B cell (primary cell): ENCODE results near the gene PLAA. TPM values are rescaled to one million over a fixed set of nuclear protein-coding genes. Genes with fewer than 3 reads are reported as not detected.

Source experiments
- ATAC-seq: fragments of 200-7000 bp; cut with Tn5 transposase; one replicate; pipeline ENCODE4 v1.10.0; 2021; ENCODE audit warnings: low read depth, mild to moderate bottlenecking, moderate number of reproducible peaks, moderate library complexity
- CTCF ChIA-PET: fragments of 350-600 bp; sonication (Branson Sonifier 250); formaldehyde crosslinking; loops from one replicate; lab custom pipeline; 2021; ENCODE audit warnings: antibody characterized with exemption, inconsistent platforms; lab: Charles Lee
- POLR2A ChIA-PET: fragments of 350-600 bp; sonication (Branson Sonifier 250); formaldehyde crosslinking; loops from one replicate; lab custom pipeline; 2021; ENCODE audit warnings: antibody characterized with exemption; lab: Charles Lee
- DNase-seq: peaks from one replicate; pipeline ENCODE4 v3.0.0; 2013
- H2AFZ ChIP-seq: 2 replicates; pipeline ENCODE4 v1.6.1; 2012; ENCODE audit warnings: mild to moderate bottlenecking, low read depth, low read length; ENCODE audit not compliant: insufficient read depth, poor library complexity, severe bottlenecking
- H3K27ac ChIP-seq, 2 donors: 1 replicate in 1 of 2; 2 replicates in 1 of 2; pipeline ENCODE4 v1.5.1; 2012 to 2013; ENCODE audit warnings: low read length in 2 of 2, mild to moderate bottlenecking in 2 of 2, moderate library complexity in 1 of 2
- H3K27me3 ChIP-seq, 4 experiments: fragments of 200-600 bp in 1 of 4; sonication (generic) in 1 of 4; replicated peaks in 1 of 4; 1 replicate in 2 of 4; 2 replicates in 2 of 4; pipeline versions ENCODE4 v1.6.1 to v1.7.0; 2013 to 2016; ENCODE audit warnings: low read length in 3 of 4, mild to moderate bottlenecking in 2 of 4, mixed read lengths in 1 of 4, moderate library complexity in 1 of 4; ENCODE audit not compliant: insufficient read depth in 4 of 4, control insufficient read depth in 3 of 4; ENCODE audit errors: control extremely low read depth in 1 of 4
- H3K36me3 ChIP-seq, 2 experiments: replicated peaks in 1 of 2; 1 replicate in 1 of 2; 2 replicates in 1 of 2; pipeline versions ENCODE4 v1.6.1 to v1.7.1; 2013; ENCODE audit warnings: low read length in 1 of 2; ENCODE audit not compliant: insufficient read depth in 2 of 2, control insufficient read depth in 1 of 2; ENCODE audit errors: control extremely low read depth in 1 of 2, extremely low read depth in 1 of 2
- H3K4me1 ChIP-seq, 2 donors: fragments of 200-600 bp in 1 of 2; sonication (generic) in 1 of 2; 1 replicate in 1 of 2; 2 replicates in 1 of 2; pipeline versions ENCODE4 v1.5.1 to v1.6.1; 2013 to 2017; ENCODE audit warnings: low read length in 2 of 2; ENCODE audit not compliant: control insufficient read depth in 2 of 2, insufficient read depth in 2 of 2
- H3K4me2 ChIP-seq: replicated peaks from 2 replicates; pipeline ENCODE3; 2012; ENCODE audit warnings: mild to moderate bottlenecking, low read depth, low read length; ENCODE audit not compliant: poor library complexity, severe bottlenecking
- H3K4me3 ChIP-seq, 5 experiments: fragments of 200-600 bp in 1 of 5; sonication (generic) in 1 of 5; 1 replicate in 3 of 5; 2 replicates in 2 of 5; pipeline versions ENCODE4 v1.5.1 to v1.7.0; 2011 to 2016; ENCODE audit warnings: low read length in 4 of 5, mild to moderate bottlenecking in 4 of 5, low read depth in 2 of 5, control low read depth in 1 of 5, moderate library complexity in 1 of 5; ENCODE audit not compliant: insufficient read depth in 1 of 5; ENCODE audit errors: control extremely low read depth in 1 of 5, extremely low read depth in 1 of 5
- H3K79me2 ChIP-seq: fragments of 200-600 bp; sonication (generic); one replicate; pipeline ENCODE4 v1.6.0; 2016; ENCODE audit warnings: low read length; ENCODE audit not compliant: control insufficient read depth, insufficient read depth
- H3K9ac ChIP-seq: fragments of 200-600 bp; sonication (generic); 2 replicates; pipeline ENCODE4 v1.6.1; 2017; ENCODE audit warnings: mild to moderate bottlenecking, low read length, moderate library complexity
- H3K9me3 ChIP-seq, 3 donors: one replicate each; pipeline versions ENCODE4 v1.6.1 to v1.7.1; 2013; ENCODE audit warnings: low read length in 2 of 3; ENCODE audit not compliant: control insufficient read depth in 2 of 3, insufficient read depth in 1 of 3; ENCODE audit errors: control extremely low read depth in 1 of 3
- H4K20me1 ChIP-seq: 2 replicates; pipeline ENCODE4 v1.6.0; 2012; ENCODE audit warnings: mild to moderate bottlenecking, low read length; ENCODE audit not compliant: insufficient read depth, control insufficient read depth, poor library complexity, severe bottlenecking
- H3K27ac Mint-ChIP-seq: one replicate; pipeline ENCODE4 v1.8.0; 2021; ENCODE audit warnings: mixed read lengths
- H3K27me3 Mint-ChIP-seq: one replicate; pipeline ENCODE4 v1.8.0; 2021; ENCODE audit warnings: mixed read lengths
- H3K4me1 Mint-ChIP-seq: one replicate; pipeline ENCODE4 v1.8.0; 2021; ENCODE audit warnings: mixed read lengths
- H3K4me3 Mint-ChIP-seq: one replicate; pipeline ENCODE4 v1.8.0; 2021; ENCODE audit warnings: mixed read lengths
- H3K9me3 Mint-ChIP-seq: one replicate; pipeline ENCODE4 v1.8.0; 2022; ENCODE audit warnings: mixed read lengths; ENCODE audit not compliant: insufficient read depth
- EZH2 ChIP-seq: IDR thresholded peaks from 2 replicates; pipeline ENCODE4 v1.6.1; 2012; ENCODE audit warnings: borderline replicate concordance, low read depth, mild to moderate bottlenecking, moderate library complexity, low read length; ENCODE audit not compliant: insufficient read depth, poor library complexity, severe bottlenecking
- WGBS: methylation state at CpG from one replicate; pipeline ENCODE4 v1.1.5; 2013; ENCODE audit warnings: missing lambda C conversion rate; ENCODE audit not compliant: insufficient coverage; 5-methylcytosine and 5-hydroxymethylcytosine counted together
- intact Hi-C: fragments of 100-400 bp; cut with micrococcal nuclease; formaldehyde crosslinking; loops from one replicate; pipeline ENCODE4 v1.10.0; 2022
- polyA plus RNA-seq: library from polyadenylated mRNA; depleted of rRNA; stranded (reverse); fragments of >200 nt; gene quantifications from 2 replicates; pipeline ENCODE4 v1.2.3, GENCODE V29; 2012
- total RNA-seq, 2 donors: library from RNA; stranded (reverse); fragments of 120-200 nt in 1 of 2; gene quantifications; 1 replicate in 1 of 2; 2 replicates in 1 of 2; pipeline versions ENCODE4 v1.2.3 to v1.2.4, GENCODE V29; 2013 to 2022
- TF ChIP-seq, protein P1 (sequence below): fragments of 200-600 bp; IDR thresholded peaks from one replicate; pipeline ENCODE4 v1.8.0; 2022; ENCODE audit warnings: antibody characterized with exemption, mild to moderate bottlenecking

PLAA gene
- total and polyA plus RNA-seq, 2 donors (not counting 1 experiment from before 2014, with no cell fraction given), result 8.9 to 24.0 TPM

DNA sequence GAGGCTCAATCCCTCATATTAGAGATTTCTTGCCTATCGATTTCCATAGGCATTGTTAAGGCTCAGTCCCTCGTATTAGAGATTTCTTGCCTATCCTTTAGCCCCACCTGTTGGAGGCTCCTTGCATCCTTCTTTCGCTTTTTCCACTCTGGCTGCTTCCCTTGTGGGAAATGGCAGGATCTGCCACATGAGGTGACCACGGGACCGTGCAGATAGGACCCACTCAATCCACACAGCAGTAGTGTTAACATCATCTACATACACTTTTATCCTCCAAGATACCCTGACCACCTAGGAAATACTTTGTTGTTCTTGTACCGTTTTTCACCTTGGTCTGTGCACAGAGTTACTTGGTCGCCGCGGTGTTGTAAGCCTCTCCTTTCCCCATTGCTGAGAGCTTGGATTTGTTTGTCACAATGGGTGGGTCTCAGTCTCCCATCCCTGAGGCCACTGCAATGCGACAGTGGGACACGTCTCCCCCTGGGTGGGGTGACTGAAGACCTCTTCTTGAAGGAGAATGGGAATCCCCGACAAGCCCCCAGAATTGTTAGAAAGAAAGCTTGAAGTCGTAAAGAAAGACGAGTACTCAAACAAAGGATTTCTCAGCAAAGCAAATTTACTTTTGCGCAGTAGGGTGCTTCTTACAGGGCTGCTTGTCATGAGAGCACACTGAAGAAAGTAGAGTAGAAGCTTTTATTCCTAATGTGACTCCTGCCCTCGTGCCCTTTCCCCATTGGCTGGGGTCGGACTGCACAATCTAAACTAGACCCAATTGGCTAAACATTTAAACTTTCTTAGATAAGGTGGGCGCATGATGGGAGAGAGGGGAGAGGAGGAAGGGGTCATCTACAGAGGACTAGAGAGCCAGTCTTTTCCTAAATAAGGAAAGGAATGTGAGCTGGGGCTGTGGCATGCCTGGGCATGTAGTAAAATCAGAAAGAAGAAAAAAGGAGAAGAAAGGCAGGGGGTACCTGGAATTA is 29.0 kb upstream of the PLAA start:
- H3K9me3 ChIP-seq, result no peaks in the 10 kb centered on the region
- H3K4me2 ChIP-seq, result no peak overlapping the region
- Mint-ChIP-seq H3K4me1 (no peaks in the 10 kb centered on the region), H3K27me3 (no peaks in the 10 kb centered on the region), H3K27ac (no peak overlapping the region), H3K4me3 (no peak overlapping the region), H3K9me3 (no peaks in the 10 kb centered on the region)
- H3K27me3 ChIP-seq, result no peaks in the 10 kb centered on the region
- TF ChIP-seq, protein P1, sequence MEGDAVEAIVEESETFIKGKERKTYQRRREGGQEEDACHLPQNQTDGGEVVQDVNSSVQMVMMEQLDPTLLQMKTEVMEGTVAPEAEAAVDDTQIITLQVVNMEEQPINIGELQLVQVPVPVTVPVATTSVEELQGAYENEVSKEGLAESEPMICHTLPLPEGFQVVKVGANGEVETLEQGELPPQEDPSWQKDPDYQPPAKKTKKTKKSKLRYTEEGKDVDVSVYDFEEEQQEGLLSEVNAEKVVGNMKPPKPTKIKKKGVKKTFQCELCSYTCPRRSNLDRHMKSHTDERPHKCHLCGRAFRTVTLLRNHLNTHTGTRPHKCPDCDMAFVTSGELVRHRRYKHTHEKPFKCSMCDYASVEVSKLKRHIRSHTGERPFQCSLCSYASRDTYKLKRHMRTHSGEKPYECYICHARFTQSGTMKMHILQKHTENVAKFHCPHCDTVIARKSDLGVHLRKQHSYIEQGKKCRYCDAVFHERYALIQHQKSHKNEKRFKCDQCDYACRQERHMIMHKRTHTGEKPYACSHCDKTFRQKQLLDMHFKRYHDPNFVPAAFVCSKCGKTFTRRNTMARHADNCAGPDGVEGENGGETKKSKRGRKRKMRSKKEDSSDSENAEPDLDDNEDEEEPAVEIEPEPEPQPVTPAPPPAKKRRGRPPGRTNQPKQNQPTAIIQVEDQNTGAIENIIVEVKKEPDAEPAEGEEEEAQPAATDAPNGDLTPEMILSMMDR, result no peak
- no peak for TF ChIP-seq EZH2
- H4K20me1 ChIP-seq, result no peaks in the 10 kb centered on the region
- no peaks in the 10 kb centered on the region for H3K79me2 ChIP-seq
- no peak overlapping the region for H2AFZ ChIP-seq
- no peak overlapping the region for H3K4me3 ChIP-seq
- intact Hi-C loops, result no loop called here
- no peak overlapping the region for H3K27ac ChIP-seq
- H3K9ac ChIP-seq, result no peak overlapping the region
- H3K36me3 ChIP-seq, result peaks cover 0 to 3% of the 10 kb centered on the region in 2 experiments
- no peaks in the 10 kb centered on the region for H3K4me1 ChIP-seq
- CTCF ChIA-PET, result no interaction called here
- WGBS, result 96% methylated on average over 14 of the region's 18 CpGs
- POLR2A ChIA-PET, result no interaction called here
- ATAC-seq (no peak), DNase-seq (peak; percentile 25)

DNA sequence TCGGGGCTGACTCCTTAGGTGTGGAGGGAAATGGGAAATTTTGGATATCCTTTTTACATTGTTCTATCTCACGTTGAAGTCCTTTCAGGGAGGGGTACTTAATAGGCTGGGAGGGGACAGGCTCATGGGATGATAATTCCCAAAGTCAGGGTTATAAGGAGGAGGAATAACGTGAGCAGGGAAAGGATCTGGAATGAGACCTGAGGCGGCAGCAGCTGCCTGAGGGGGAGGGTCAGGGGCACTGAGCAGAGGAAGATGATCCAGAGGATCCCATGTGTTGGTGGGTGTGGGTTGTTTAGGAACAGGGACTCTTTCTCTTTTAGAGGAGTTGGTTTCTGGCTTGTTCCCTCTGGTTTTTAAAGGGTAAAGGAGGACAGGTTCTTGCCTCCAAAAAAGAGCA is 27.9 kb upstream of the PLAA start:
- no peaks in the 10 kb centered on the region for H4K20me1 ChIP-seq
- H3K4me2 ChIP-seq, result no peak overlapping the region
- H3K4me3 Mint-ChIP-seq, result no peak overlapping the region
- H3K27me3 ChIP-seq, result no peaks in the 10 kb centered on the region
- no peak overlapping the region for H2AFZ ChIP-seq
- no peak overlapping the region for H3K27ac Mint-ChIP-seq
- POLR2A ChIA-PET, result no interaction called here
- peaks cover 4% of the 10 kb centered on the region for H3K79me2 ChIP-seq
- H3K36me3 ChIP-seq, result peaks cover 0 to 3% of the 10 kb centered on the region in 2 experiments
- no peak for TF ChIP-seq EZH2
- TF ChIP-seq, protein P1, result no peak
- no peaks in the 10 kb centered on the region for H3K27me3 Mint-ChIP-seq
- intact Hi-C loops, result no loop called here
- no peaks in the 10 kb centered on the region for H3K4me1 Mint-ChIP-seq
- H3K4me1 ChIP-seq, result no peaks in the 10 kb centered on the region
- ATAC-seq, result no peak
- H3K4me3 ChIP-seq, result no peak overlapping the region
- no peaks in the 10 kb centered on the region for H3K9me3 ChIP-seq
- no peak overlapping the region for H3K9ac ChIP-seq
- DNase-seq, result no peak
- no peak overlapping the region for H3K27ac ChIP-seq
- H3K9me3 Mint-ChIP-seq, result no peaks in the 10 kb centered on the region
- WGBS, result 68% methylated on average over 2 of the region's 4 CpGs
- CTCF ChIA-PET, result no interaction called here
